ENCODE data around the gene TFDP1.

TFDP1 gene

GRCh38 chr13:113539176-113539575, 45.4 kb upstream of the TFDP1 start:
- H3K27ac ChIP-seq: no peak overlapping the region
- no peak for DNase-seq (ENCODE audit: low spot score)

GRCh38 chr13:113539822-113540221, 44.7 kb upstream of the TFDP1 start:
- H3K27ac ChIP-seq: no peak overlapping the region
- TF ChIP-seq CTCF (IDR thresholded peaks at IDR 0.05): no peak
- no peak overlapping the region for H3K4me3 ChIP-seq
- DNase-seq (ENCODE audit: low spot score): no peak

More at GRCh38 chr13:113539176-113539575, 45.4 kb upstream of the TFDP1 start:
- H3K4me3 ChIP-seq: no peak overlapping the region
- TF ChIP-seq CTCF (IDR thresholded peaks at IDR 0.05): no peak

DNA sequence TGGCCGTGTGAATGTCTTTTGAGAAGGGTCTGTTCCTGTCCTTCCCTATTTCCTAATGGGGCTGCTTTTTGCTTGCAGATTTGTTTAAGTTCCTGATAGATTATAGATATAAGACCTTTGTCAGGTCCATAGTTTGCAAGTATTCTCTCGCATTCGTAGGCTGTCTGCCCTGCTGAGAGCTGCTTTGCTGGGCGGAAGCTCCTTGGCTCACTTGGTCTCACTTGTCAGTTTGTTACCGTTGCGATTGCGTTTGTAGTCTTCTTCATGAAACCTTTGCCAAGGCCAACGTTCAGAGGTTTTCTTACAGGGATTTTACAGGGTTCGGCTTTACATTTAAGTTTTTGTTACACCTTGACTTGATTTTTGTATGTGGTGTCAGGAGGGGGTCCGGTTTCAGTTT, 44.0 kb upstream of the TFDP1 start:
- Histone ChIP-seq H3K27ac (no peak overlapping the region), H3K4me3 (no peak overlapping the region)
- no peak for DNase-seq (ENCODE audit: low spot score)
- TF ChIP-seq CTCF (IDR thresholded peaks at IDR 0.05): no peak

GRCh38 chr13:113542751-113543424, 41.7 kb upstream of the TFDP1 start:
- no peak overlapping the region for H3K4me3 ChIP-seq
- no peak overlapping the region for H3K27ac ChIP-seq
- no peak for DNase-seq (ENCODE audit: low spot score)
- no peak for TF ChIP-seq CTCF (IDR thresholded peaks at IDR 0.05)

GRCh38 chr13:113544071-113544891, 40.3 kb upstream of the TFDP1 start:
- H3K27ac ChIP-seq: no peak overlapping the region
- no peak for DNase-seq (ENCODE audit: low spot score)
- no peak overlapping the region for H3K4me3 ChIP-seq
- no peak for TF ChIP-seq CTCF (IDR thresholded peaks at IDR 0.05)

DNA sequence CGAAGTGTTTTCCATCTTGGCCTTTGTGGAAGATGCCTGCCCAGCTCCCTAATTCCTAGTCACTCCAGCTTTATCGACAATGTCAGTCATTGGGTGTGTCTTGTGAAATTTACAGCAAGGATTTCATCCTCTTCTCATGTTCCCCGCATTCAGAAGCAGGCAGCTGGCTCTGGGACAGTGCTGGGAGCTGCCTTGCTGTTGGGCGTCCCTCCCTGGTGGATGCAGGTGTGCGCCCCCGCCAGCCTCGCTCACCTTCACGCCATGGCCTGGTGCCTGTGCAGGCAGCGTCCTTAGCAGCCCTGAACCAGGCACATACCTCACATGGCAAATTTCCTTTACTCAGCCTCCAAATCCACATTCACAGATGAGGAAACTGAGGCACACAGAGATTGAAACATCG, 39.7 kb upstream of the TFDP1 start:
- no peak overlapping the region for H3K4me3 ChIP-seq

More for the DNA sequence above, 39.7 kb upstream of the TFDP1 start:
- DNase-seq (ENCODE audit: low spot score): no peak
- H3K27ac ChIP-seq: no peak overlapping the region
- no peak for TF ChIP-seq CTCF (IDR thresholded peaks at IDR 0.05)
